LHCN-M2 (cell line): ENCODE measurements around the gene VDAC1. TPM values are rescaled to one million over a fixed set of nuclear protein-coding genes. Genes with fewer than 3 reads are reported as not detected.

Experiments
- DNase-seq: peaks from one replicate; pipeline ENCODE4 v3.0.0-alpha.2; 2012; ENCODE audit warnings: low read depth
- total RNA-seq: library from RNA; depleted of rRNA; stranded (reverse); fragments of >200 nt; gene quantifications from 2 replicates; pipeline ENCODE4 v1.2.3, GENCODE V29; 2014; rRNA removed

Gene VDAC1
- total RNA-seq, 1 experiment from 2014 or later, result 461 TPM

GRCh38 chr5:133927300-133928180 is 77.2 kb downstream of the VDAC1 start:
- DNase-seq, result no peak

GRCh38 chr5:133926489-133927299 is 78.1 kb downstream of the VDAC1 start:
- no peak for DNase-seq

- DNase-seq, result no peak
Measured at GRCh38 chr5:133925866-133926488, 78.8 kb downstream of the VDAC1 start.

- no peak for DNase-seq
Measured at GRCh38 chr5:133925269-133925668, 79.5 kb downstream of the VDAC1 start.

GRCh38 chr5:133924221-133924920 is 80.4 kb downstream of the VDAC1 start:
- no peak for DNase-seq

- no peak for DNase-seq
Measured at GRCh38 chr5:133921979-133922378, 82.8 kb downstream of the VDAC1 start.

Other genes with a start within 250 kb of the VDAC1 start
- gene C5orf15, start 36.4 kb downstream of the VDAC1 start, total RNA-seq, result 60.3 and 73.4 TPM in 2 replicates
- 0.19 and 0.40 TPM in 2 replicates for gene TCF7, start 109.7 kb upstream of the VDAC1 start, total RNA-seq
- gene SKP1, start 172.0 kb upstream of the VDAC1 start, total RNA-seq, result 358 and 428 TPM in 2 replicates
- gene PPP2CA, start 221.1 kb upstream of the VDAC1 start, total RNA-seq, result 255 and 270 TPM in 2 replicates